GM18526 (cell line): ENCODE measurements around the gene SPOCK1.

Source experiments
- POLR2A ChIP-seq: IDR thresholded peaks from 3 replicates; pipeline ENCODE4 v1.6.1; 2011; ENCODE audit not compliant: insufficient read length; ENCODE audit errors: extremely low read depth

Gene SPOCK1

DNA sequence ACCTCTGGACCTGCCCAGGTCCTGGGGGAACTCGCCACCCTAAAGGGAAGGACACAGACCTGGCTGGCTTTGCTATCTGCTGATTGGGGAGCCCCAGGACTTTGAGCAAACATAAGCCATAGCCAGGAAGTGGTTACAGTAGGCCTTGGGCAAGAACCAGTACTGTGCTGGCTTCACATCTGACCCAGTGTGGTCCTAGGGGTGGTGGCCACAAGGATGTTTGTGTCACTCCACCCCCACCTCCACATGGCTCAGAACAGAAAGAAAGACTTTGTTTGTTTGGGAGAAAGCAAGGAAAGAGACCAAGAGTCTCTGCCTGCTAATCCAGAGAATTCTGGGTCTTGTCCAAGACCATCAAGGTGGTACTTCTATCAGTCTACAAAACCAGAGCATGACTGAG lies 334.2 kb downstream of the SPOCK1 start:
- TF ChIP-seq POLR2A, result no peak

DNA sequence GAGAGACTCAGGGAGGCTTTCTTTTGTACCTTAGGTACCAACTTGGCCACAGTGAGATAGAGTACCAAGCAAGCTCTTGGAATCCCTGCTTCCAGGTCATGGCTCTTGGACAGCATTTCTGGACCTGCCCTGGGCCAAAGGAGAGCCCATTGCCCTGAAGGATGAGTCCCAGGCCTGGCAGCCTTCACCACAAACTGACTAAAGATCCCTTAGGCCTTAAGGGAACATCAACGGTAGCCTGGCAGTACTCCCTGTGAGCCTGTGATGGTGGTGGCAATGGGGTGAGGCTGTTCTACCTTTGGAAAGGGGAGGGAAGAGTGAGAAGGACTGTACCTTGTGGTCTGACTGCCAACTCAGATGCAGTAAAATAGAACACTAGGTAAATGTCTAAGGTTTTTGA lies 334.6 kb downstream of the SPOCK1 start:
- no peak for TF ChIP-seq POLR2A

DNA sequence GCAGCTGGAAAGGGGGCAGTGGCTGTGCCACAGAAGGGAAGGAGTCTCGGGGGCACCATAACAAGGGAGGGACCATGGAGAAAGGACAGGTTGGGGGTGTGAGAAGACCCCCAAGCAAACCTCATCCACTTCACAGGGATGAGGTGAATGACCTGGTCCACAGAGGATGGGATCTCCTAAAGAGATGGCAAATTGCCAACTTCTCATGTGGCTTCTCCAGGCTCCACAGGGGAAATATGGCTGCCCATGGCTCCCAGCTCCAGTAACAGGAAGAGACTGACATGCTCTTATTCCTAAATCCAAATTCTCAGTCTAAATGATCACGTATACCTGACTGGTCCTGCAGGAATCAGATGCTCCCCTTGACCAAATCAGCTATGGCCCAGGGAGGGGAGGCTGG lies 340.4 kb downstream of the SPOCK1 start:
- TF ChIP-seq POLR2A, result no peak

DNA sequence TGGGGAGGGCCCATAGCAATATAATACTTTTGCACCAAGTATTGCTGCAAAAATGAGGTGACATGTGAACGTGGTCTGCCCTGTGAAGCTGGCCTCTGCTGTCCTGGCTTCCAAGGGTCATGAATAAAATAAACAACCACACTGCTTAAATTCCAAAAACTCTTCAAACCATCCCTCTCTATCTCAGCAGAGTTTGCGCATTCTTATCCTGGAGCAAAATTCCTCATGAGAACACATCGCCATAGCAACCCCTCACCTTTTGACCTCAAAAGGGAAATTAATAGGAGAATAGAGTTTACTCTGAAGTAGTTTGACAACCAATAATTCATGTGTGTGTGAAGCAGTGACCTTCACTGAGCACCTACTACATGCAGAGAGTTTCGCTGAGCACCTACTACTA lies 342.9 kb downstream of the SPOCK1 start:
- TF ChIP-seq POLR2A, result no peak

DNA sequence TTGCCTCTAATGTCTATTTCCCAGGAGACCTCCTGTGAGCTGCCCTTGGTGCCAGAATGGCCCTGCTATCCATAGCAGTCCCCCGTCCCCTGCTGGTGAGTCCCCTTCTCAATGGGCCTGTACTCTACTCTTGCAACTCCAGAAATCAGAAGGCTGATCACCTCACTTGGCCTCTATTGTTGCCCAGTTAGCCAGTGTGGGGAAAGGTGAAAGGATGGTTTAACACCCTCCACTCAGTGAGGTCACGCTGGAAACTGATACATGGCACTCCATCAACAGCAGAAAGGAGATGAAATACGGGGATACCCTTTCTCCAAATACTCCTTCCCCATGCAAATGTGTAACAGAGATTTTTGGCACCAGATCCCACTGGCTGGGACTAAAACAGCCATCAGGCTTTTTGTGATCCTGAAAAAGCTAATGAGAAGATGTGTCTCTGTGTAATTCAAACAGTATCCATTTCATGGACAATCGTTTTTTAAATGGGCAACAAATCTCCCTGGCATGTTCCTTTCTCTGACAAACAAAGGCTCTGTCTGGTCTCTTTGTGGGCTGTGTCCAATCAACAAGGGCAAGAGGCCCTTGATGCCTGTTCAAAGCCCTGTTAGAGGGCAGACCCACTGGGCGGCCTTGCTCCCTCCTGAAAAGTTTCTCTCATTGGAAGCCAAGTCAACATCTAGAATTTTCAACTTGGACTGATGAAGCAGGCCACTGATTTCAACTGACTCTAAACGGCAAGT lies 343.7 kb downstream of the SPOCK1 start:
- no peak for TF ChIP-seq POLR2A

DNA sequence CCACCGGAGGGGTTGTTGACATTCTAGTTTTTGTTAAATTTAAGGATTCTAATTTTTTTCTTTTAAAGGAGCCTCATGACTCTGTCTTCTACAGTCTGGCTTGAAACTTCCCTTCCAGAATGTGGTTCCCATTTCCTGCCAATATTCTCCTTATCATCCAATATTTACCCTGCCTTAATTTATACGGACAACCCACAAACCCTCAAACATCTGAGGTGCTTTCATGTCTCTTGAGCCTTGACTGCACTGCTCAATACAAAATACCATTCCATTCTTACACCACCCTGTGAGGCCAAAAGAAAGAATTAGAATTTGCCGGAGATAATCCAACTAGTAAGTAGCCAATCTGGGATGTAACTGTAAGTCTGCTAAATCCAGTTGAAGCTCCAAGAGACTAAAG lies 346.5 kb downstream of the SPOCK1 start:
- no peak for TF ChIP-seq POLR2A

DNA sequence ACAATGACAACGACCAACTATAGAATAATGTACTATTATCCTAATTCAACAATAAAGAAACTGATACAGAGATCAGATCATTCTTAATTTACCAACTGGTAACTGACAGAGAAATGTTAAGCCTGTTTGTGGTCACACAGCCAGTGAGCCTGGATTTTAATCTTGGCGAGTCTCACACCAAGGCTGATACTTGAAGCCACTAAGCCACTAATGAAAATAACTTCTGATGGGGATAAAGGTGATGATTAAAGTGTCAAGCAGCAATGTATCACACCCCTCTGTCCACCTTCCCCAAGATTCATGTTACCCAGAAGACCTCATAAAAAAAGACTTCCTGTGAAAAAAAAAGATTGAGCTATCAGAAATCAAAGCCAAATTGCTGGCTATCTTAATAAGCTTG lies 350.5 kb downstream of the SPOCK1 start:
- no peak for TF ChIP-seq POLR2A

DNA sequence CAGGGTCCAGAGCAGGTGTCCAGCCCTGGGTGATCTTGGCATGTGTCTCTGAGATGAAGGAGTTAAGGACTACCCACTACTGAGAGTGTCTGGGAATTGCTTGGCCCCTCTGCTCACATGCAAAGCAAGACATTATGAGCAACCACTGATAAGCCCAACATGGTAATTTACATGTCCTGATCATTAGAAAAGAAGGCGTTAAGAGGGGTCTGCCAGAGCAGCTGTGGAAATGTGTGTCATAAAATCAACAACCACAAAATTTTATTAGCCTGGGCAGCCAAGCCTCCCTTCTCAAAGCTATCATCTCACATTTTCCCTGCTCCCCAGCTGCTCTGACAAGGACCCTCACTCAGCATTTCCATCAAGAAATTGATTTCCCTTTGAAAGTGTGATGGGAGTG lies 351.0 kb downstream of the SPOCK1 start:
- no peak for TF ChIP-seq POLR2A

DNA sequence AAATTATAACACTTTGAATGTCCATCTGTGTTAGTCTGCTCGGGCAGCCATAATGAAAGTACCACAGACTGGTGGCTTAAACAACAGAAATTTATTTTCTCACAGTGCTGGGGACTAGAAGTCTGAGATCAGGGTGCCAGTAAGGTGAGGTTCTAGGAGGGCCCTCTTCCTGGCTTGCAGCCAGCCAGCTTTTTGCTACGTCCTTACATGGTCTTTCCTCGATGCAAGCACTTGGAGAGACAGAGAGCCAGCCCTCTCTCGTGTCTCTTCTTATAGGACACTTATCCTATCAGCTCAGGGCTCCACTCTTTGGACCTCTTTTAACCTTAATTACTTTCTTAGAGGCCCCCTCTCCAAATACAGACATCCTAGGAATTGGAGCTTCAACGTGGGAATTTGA lies 351.8 kb downstream of the SPOCK1 start:
- TF ChIP-seq POLR2A, result no peak

DNA sequence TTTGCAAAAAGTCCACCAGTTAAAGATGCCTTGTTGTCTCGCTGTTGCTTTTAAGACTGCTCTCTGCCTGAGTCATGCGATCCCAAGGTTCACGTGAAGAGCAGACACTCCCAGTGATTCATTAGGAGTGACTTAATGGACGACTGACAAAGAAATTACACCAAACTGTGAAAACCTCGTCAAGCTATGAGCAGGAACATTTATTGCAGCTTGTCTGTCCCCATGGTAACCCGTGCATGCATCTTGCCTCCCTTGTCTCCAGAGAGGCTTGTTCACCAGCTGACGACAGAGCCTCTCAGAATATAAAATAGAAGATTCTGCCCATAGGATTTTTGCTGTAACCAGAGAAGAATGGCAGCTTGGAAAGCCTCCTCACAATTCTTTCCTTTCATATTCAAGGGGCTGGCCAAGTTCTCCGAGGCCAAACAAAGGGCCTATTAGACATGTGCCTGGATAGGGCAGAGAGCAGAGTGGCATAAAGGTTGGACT lies 352.7 kb downstream of the SPOCK1 start:
- TF ChIP-seq POLR2A, result no peak

DNA sequence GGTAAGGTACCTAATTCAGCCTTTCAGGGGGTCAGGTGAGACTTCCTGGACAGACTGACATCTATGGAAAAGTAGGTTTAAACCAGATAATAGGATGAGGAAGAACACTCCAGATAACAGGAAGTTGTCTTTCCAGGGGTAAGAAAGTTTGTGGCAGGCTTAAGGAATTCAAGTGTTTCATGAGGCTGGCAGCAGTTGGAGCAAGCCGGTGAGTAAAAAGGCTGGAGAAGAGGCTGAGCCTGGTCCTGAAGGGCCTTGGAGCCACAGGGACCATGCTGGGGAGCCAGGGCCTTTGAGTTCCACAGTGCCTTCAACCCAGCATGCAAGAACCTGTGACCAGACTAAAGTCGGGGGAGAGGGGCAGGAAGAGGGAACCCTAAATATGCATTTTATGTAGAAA lies 353.4 kb downstream of the SPOCK1 start:
- TF ChIP-seq POLR2A, result no peak

DNA sequence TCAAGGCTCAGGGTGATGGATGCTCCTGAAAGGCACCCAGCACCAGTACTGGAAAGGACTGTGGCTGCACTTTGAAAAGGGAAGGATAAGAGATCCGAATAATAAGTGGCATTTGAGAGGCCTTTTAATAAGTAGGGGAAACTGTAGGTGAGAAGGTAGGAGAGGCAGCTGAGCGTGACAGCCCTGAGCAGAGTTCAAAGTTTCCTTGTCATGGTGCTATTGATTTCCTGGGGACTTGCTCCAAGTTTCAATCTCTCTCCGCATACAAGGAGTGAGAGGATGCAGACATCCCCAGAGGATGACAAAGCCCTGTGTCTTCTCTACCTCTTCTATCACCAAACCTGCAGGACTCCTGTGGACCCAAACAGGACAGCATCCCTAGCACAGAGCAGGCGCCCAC lies 354.5 kb downstream of the SPOCK1 start:
- no peak for TF ChIP-seq POLR2A

DNA sequence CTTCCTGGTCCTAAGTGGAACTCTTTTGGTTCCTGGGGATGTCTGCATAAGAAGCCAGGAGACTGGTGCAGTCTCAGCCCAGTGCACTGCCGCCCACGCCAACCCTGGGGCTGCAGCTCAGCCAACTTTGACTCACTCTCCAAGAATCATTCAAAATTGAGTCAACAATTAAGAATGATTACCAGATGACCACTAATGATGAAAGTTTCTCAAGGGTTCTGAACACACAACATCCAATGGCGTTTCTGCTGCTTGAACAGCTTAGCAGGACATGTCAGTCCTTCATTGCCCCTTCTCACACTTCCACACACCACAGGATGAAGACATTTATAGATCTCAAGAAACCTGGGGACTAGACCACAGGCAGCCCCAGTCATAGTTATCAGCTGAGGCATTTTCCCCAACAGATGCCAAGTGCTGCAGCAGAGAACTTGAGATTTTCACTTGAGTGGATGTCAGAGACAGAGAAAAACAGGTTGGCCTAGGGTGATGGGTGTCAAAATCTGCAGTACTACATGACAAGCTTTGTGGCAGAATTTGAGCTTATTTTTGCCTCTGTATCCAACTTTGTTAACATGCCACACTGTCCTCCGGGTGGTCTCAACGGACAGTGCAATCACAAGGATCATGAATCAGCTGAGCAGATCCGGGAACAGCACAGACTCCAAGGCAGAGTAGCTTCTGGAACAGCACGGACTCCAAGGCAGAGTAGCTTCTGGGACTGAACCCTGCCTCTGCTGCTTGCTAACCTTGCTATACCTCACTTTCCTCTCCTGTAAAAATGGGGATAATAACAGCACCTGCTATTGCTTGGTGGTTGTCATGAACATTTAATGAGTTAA lies 356.1 kb downstream of the SPOCK1 start:
- TF ChIP-seq POLR2A, result no peak

DNA sequence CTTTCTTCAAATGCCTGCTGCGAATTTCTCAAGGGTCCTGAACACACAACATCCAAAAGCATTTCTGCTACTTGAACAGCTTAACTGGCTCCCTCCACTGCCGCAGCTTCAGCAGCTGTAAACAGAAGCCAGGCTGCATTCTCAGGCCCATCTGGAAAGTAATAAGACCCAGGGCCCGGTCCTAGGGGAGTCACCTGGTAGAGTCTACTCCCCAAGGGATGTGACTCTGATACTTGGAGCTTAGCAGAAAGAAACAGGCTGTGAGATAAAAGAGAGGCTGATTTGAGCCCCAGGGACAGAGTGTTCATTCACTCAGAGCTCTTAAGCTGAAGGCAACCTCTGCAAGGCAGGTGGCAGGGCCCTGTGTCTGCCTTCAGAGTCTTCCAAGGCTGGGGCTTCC lies 356.8 kb downstream of the SPOCK1 start:
- TF ChIP-seq POLR2A, result no peak

DNA sequence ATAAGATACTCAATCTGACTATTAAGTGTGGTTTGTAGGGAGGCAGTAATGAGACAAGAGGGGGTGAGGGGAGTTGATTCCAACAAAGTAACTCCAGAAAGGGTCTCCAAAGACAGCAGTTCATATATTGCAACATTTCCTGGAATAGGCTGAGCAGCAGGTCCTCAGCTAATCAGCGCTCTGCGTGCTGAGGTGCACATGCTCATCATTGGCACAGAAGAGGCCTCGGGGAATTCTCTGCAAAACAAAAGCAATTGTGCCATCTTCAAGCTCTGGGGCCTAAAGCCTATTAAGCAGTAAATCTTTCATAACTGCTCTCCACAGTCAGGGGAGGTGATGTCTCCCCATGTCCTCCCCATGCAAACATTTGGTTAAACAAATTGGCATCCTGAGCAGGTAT lies 357.3 kb downstream of the SPOCK1 start:
- TF ChIP-seq POLR2A, result no peak

DNA sequence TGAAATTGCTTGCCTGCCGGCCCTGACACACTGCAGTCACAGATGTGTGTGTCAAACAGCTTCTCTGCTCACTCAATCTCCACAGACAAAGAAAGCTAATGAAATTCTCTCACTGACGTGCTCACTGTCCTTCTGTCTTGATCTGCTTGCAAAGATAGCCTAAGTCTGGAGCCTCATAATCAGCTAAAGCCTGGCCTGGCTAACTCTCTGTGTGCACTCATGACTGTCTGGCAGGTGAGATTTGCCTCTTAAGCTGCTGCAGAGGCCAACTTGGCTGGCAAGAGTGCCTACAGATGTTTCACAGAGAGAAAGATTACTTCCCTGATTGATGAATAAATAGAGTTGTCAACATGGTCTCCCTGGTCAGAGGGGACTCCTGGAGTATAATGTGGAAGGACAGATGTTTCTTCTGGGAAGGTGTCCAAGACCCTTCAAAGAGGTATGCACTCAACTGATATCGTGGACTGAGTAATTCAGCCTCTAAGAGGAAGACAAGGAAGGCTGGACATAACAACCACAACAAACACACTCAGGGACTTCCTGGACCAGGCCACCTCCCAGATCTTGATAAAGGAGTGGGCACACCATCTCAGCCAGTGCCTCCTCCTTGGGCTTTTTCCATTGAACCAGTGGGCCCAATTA lies 362.0 kb downstream of the SPOCK1 start:
- no peak for TF ChIP-seq POLR2A

DNA sequence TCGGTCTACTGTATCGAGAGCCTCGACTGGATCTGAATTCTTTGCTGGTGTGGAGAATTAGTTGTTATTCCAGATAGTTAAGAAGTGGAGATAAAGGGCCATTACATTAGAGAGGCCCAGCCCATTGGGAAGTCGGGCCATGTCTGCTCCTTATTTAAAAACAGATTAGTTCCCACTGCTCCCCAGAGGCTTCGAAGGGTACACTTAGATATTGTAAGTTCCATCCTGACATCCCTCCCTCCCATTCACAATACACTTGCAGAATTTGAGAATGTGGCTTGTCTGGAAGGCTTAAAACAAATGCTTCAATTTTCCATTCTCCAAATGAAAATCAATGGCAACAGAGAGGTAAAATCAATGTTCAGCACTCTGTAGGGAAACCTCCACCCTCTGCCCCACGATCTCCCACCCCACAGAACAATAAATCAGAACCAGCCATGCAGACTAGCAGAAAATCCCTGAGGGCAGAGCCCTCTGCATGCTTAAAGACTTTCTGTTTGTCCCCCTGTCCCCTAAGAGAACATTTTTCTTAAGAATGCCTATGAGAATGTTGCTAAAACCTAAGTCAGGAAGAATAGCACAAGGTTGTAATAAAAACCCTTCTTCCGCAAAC lies 364.1 kb downstream of the SPOCK1 start:
- no peak for TF ChIP-seq POLR2A
